Dedifferentiated amniotic fluid mesenchymal stem cell (primary cell): ENCODE measurements around the gene MBP.
"Not testable (repeated sequence)": the region's sequence is repeated elsewhere in the genome, so short reads cannot be mapped to it uniquely, and the experiment has no call there.

ENCODE experiments used
- DNase-seq: peaks from one replicate; pipeline ENCODE4 v3.0.0-alpha.2; 2016; ENCODE audit errors: extremely low spot score

Gene MBP

DNA sequence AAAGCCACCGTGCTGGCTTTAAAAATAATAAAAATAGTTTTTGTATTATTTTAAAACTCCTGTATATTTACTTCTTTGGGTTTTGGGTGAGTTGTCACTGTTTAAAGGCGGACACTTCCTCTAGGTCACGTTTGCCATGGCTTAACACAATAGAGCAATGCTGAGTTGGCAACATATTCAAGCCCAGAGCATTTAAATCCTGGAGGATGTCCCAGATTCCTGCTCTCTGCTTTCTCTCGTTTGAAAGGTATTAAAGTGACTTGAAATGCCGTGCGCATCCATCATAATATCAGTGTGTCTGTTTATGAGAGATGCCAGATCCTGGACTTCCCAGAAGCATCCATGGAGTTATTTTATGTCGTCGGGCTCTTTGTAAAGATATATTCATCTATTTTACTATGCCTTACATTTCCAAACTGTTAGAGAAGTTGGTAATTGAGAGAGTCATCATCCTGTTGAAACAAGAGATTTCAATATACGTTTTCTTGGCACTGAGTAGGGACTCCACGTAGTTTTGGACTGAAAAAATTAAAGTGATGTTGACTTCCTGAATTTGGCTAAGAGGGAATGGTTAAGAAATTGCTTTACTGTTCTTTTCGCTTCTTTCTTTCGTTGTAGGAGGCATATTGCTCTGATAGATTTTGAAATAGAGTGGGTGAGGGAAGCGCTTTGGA lies 159.6 kb downstream of the MBP start:
- DNase-seq, result no peak

DNA sequence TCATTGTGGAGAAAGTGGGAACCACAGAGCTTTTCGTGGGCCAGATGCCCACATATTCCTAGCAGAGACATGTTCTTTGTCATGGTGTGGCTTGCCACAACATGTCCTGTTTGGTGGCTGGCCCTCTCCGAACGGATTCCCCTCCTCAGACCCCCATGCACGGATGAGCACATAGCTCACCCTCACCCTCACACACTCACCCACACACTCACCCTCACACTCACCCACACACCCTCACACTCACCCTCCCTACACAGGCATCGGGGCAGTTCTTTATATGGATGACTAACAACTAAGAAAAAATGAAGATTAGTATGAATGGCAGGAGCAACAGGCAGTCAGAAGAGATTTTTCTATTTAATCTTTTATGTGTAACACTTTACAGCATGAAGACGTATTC lies 160.3 kb downstream of the MBP start:
- no peak for DNase-seq

GRCh38 chr18:76970770-76971559 lies 161.6 kb downstream of the MBP start:
- no peak for DNase-seq

GRCh38 chr18:76967721-76968472 lies 164.7 kb downstream of the MBP start:
- no peak for DNase-seq

GRCh38 chr18:76967299-76967698 lies 165.3 kb downstream of the MBP start:
- not testable (repeated sequence) for DNase-seq

DNA sequence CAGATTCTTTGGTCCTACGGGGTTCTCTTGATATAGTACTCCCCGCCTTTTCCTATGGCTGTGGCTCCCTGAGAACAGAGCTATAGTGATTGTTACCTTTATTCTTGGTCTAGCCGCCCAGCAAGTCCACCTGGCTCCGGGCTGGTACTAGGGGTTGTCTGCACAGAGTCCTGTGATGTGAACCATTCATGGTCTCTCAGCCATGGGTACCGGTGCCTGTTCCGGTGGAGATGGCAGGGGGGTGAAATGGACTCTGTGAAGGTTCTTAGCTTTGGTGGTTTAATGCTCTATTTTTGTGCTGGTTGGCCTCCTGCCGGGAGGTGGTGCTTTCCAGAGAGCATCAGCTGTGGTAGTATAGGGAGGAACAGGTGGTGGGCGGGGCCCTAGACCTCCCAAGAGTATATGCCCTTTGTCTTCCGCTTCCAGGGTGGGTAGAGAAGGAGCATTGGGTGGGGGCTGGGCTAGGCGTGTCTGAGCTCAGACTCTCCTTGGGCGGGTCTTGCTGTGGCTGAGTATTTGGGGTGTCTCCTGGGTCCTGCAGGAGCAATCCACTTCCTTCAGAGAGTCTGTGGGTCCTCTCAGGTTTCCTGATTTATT lies 166.9 kb downstream of the MBP start:
- DNase-seq, result not testable (repeated sequence)

DNA sequence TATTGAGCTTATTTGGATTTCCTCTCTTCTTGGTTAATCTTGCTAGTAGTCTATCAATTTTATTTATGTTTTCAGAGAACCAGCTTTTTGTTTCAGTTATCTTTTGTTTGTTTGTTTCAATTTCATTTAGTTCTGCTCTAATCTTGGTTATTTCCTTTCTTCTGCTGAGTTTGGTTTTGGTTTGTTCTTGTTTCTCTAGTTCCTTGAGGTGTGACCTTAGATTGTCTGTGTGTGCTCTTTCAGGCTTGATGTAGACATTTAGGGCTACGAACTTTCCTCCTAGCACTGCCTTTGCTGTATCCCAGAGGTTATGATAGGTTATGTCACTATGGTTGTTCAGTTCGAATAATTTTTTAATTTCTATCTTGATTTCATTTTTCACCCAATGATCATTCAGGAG lies 168.6 kb downstream of the MBP start:
- DNase-seq, result no peak

DNA sequence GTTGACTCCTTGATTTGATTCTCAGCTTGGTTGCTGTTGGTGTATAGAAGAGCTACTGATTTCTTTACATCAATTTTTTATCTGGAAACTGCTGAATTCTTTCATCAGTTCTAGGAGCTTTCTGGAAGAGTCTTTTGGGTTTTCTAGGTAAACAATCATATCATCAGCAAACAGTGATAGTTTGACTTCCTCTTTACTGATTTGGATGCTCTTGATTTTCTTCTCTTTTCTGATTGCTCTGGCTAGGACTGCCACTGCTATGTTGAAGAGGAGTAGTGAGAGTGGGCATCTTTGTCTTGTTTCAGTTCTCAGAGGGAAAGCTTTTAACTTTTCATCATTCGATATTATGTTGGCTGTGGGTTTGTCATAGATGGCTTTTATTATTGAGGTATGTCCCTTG lies 169.7 kb downstream of the MBP start:
- no peak for DNase-seq

GRCh38 chr18:76960528-76961035 lies 172.0 kb downstream of the MBP start:
- DNase-seq, result no peak

DNA sequence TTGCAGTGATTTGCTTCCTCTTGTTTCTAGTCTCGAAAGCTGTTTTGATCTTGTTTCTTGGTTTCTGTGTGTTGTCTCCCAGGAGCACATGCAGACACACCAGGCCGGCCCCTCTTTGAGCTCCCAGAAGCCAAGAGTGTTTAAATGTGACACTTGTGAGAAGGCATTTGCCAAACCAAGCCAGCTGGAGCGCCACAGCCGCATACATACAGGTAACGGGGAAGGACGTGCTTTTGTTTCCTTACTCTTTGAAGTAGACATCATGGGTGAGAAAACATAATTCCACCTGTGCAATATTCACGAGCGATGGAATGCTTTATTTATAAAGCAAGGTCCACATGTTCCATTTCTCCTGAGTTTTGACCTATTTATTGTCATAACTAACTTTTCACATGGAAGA lies 173.0 kb downstream of the MBP start:
- no peak for DNase-seq

DNA sequence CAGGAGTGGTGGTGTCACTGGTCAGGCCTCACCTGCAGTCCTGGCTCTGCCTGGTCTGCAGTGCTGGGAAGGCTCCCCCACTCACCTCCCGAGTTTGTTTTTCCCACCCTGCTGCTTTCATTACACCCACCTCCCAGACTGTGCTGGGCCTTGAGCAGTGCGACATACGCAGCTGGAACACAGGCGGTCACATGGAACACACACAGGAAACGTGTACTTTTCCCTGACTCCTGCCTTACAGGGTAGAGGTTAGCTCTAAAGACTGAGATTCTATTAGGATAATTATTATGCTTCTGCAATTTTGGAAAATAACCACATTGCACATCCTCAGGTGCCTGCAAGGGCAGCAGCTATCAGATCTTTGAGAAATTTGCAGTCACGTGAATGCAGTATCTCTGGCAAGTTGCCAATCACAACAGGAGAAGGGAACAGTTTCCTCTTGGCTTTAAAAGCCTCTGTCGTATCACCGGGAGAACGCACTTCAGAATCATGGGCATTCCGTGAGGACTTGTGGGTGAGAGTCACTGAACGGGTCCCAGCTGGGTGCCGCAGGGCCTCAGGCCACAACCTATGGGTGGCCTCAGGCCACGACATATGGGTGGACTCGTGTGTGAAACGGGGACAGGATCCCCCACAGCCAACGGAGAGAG lies 173.8 kb downstream of the MBP start:
- DNase-seq, result no peak

DNA sequence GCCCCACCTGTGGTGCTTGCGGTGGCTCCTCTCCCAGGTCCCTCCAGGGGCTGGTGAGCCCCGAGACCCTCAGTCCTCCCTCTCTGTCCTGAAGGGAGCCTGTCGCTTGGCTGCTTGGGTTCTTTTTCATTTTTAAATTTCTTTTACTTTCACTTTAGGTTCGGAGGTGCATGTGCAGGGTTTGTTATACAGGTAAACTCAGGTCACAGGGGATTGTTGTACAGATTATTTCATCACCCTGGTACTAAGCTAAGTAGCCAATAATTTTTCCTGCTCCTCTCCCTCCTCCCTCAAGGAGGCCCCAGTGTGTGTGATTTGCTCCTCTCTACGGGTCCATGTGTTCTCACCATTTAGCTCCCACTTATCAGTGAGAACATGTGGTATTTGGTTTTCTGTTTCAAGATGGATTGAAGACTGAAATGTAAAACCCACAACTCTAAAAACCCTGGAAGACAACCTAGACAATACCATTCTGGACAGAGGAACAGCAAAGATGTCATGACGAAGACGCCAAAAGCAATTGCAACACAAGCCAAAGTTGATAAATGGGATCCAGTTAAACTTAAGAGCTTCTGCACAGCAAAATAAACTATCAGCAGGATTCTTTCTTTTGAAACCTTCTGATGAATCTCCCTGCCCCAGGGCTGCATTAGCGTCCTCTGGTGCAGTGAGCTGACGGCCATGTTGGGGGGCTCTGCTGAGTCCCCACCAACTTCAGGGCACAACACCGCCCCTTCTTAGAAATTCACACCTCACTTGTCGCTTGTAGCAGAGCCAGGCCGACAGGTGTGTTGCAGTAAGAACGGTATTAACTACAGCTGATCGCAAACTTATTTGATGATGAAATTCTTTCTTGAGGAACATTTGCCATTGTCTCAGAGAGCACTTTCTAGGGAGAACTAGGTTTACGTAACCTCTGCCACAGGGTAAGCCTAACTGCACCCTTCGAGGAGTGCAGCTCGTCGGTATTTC lies 174.9 kb downstream of the MBP start:
- no peak for DNase-seq

GRCh38 chr18:76956648-76957047 lies 175.9 kb downstream of the MBP start:
- no peak for DNase-seq

DNA sequence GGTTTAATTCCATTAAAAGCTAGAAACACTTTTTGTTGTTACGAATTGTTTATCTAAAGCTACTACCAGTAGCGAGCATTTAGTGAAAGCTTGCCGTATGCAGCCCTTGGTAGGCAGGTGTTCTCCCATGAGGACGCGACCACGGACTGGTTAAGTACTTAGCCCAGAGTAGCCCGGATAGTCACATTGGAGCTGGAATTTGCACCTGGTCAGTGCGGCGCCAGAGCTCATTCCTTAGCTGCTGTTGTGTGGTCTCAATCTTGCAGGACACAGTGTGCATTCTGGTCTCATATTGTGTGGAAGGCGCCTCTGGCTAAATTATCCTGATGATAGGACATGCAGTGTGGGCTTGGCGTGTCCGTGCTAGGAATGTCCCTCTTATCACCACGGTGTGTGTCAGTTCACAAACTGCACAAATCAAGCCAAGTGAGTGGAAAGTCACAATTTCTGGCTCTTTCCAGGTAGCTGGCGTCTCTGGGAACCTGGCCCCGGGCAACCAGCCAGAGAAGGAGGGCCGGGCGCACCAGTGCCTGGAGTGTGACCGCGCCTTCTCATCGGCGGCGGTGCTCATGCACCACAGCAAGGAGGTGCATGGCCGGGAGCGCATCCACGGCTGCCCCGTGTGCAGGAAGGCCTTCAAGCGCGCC lies 176.9 kb downstream of the MBP start:
- DNase-seq, result no peak

- DNase-seq, result no peak
These were observed 178.9 kb downstream of the MBP start for GRCh38 chr18:76953583-76954233.

GRCh38 chr18:76953156-76953555 lies 179.4 kb downstream of the MBP start:
- no peak for DNase-seq

DNA sequence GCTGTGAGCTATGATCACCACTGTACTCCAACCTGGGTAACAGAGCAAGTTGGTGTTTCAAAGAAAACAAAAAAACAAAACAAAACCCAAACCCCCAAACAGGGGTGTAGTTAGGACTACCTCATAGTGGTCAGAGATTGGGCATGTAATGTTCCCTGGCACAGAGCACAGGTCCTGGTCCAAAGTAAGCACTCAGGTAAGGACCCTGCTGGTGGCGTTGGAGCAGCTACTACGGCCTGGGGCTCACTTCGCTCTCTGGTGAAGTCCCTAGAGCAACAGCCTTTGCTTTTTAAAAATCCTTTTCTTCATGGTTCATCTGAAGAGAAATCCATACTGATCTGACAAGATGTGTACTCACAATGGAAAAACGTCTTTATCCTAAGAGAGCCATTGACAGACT lies 179.8 kb downstream of the MBP start:
- DNase-seq, result no peak

GRCh38 chr18:76951456-76952247 lies 180.9 kb downstream of the MBP start:
- DNase-seq, result no peak

GRCh38 chr18:76948345-76948744 lies 184.2 kb downstream of the MBP start:
- no peak for DNase-seq
